Activated gamma-delta T cell (primary cell): ENCODE data around the gene RAB3D.

Experiments
- DNase-seq: peaks from one replicate; lab custom pipeline; 2025; lab: John Stamatoyannopoulos, UW

Gene RAB3D

GRCh38 chr19:11295180-11295579 is 44.3 kb downstream of the RAB3D start:
- no peak for DNase-seq

DNA sequence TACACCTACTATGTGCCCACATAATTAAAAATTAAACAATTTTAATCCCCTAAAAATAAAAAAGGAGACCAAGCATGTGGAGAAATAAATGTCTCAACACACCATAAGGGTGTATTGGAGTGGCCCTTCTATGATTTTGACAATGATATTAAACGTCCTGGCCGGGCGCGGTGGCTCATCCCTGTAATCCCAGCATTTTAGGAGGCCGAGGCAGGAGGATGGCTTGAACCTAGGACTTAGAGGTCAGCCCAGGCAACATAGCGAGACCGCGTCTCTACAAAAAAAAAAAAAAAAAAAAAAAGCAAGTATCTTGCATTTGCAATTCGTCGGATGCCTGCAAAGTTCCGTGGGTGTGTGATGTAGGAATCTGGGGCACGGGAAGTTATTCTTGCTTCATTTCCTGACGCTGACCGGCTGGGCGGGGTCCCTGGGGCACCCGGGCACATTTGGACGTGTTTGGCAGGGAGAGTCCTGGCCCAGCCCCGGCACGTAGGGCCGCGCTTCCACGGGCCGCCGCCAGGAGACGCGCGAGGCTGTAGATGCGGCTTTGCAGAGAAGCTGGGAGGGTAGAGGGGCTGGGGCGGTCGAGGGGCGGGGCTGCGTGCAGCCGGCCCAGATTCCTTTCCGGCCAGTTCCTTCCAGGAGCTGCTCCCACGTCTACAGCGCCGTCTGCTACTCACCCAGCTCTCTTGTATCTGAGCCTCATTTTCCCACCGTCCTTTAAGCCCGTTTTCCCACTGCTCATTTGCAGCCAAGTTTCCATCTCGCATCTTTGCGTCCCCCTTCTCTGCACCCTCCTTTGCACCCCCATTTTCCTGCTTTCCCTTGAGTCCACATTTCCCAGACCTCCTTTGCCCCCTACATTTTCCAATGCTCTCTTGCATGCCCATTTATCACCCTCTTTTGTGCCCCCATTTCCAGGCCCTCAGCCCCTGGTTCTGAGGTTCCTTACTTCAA is 45.7 kb downstream of the RAB3D start:
- DNase-seq = peak; percentile 59

DNA sequence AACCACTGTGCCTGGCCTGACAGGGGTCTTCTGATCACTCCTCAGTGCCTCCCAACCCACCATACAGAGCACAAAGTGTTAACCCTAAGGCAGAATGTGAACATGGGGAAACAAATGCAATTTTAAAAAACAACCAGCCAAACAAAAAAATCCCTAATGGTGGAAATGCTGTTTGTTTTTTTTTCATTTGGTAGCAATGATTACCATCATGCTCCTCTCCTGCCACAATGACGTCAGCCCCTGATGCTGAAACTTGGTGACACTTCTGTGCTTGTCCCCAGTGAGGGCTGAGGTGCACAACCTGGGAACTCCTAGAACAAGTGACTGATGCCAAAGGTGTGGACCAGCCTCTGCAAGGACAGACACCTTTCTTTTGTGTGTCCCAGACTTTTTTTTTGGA is 47.5 kb downstream of the RAB3D start:
- DNase-seq = no peak

GRCh38 chr19:11291415-11291814 is 48.0 kb downstream of the RAB3D start:
- DNase-seq = no peak

DNA sequence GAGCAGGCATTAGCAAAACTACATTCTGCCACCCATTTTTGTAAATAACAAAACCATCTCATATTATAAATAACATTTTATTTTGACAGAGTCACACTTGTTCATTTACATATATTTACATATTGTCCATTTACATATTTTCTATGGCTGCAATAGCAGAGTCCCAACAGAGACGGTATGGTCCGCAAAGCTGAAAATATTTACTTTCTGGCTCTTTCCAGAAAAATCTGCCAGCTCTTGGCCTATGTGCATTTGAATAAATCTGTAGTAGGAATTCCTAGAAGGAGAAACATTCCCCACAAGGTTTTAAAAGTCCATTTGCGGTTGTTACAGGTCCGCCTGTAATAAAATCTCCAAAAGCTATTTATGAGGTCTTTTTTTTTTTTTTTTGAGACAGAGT is 49.2 kb downstream of the RAB3D start:
- DNase-seq = no peak

- DNase-seq = no peak
Measured at GRCh38 chr19:11288349-11288748, 51.1 kb downstream of the RAB3D start.

GRCh38 chr19:11286312-11286974 is 53.0 kb downstream of the RAB3D start:
- DNase-seq = no peak

- DNase-seq = no peak
Measured at GRCh38 chr19:11284515-11284914, 54.9 kb downstream of the RAB3D start.

- DNase-seq = no peak
Measured at GRCh38 chr19:11281356-11282049, 58.0 kb downstream of the RAB3D start.

DNA sequence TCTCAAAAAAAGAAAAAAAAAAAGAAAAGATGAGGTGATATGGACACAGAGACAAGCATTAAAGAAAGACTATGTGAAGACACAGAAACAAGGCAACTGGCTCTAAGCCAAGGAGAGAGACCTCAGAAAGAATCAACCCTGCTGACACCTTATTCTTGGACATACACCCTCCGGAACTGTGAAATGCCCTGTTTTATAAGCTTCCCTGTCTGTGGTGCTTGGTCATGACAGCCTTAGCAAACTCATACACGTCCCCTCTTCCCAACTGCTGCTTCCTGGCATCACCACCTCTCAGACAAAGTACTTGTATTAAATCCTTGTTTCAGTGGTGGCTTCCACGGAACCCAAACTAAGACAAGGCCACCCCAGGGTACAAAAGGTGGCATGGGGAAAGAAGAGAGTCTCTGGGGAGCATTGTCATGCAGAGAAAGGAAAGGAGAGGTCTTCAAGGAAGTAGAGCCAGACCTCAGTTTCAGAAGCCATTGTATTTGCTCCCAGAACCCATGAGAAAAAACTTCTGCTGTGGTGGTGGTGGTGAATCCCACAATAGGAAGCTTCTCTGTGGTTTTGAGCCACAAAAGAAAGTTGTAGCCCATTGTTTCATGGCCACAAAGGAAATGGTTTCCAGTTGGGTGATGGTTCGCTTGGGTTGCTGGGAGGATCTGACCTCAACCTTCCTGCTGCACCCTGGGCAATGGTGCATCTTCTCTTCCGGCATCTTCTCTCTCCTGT is 59.8 kb downstream of the RAB3D start:
- no peak for DNase-seq

- DNase-seq = no peak
Measured at GRCh38 chr19:11278670-11279069, 60.8 kb downstream of the RAB3D start.

DNA sequence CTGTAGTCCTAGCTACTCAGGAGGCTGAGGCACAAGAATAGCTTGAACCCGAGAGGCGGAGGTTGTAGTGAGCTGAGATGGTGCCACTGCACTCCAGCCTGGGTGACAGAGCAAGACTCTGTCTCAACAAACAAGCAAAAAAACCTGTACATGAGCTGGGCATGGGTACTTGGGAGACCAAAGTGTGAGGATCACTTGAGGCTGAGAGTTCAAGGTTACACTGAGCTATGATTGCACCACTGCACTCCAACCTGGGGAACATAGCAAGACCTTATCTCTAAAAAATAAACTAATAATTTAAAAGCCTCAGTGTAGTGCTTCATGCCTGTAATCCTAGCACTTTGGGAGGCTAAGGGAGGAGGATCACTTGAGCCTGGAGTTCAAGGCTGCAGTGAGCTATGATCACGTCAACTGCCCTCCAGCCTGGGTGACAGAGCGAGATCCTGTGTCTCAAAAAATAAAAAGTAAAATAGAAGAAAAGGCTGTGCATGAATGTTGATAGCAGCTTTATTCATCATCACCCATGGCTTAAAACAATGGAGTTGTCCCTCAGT is 64.8 kb downstream of the RAB3D start:
- no peak for DNase-seq

DNA sequence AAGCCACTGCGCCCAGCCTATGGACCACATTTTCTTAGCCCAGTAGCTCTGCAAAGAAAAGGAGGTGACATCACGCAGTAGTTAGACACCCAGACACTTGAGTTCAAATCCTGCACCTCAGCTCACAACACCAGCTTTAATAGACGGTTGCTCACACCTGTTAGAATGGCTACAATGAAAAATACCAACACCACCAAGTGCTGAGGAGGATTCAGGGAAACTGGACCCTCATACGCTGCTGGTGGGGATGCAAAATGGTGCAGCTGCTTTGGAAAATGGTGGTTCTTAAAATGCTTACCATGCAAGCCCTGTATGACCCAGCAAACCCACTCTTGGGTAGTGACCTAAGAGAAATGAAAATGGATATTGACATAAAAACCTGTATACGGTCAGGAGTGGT is 65.5 kb downstream of the RAB3D start:
- DNase-seq = no peak

GRCh38 chr19:11273296-11273695 is 66.2 kb downstream of the RAB3D start:
- no peak for DNase-seq
